Bronchial epithelial cell (primary cell): ENCODE data around the gene PXMP2. TPM values are rescaled to one million over a fixed set of nuclear protein-coding genes. Genes with fewer than 3 reads are reported as not detected.

Experiments
- DNase-seq: peaks from one replicate; pipeline ENCODE4 v3.0.0-alpha.2; 2010; ENCODE audit warnings: low read depth
- FAIRE-seq: peaks from 2 replicates; lab custom pipeline; 2011; peaks lifted over from hg19 to GRCh38; lab: Jason Lieb, UNC
- H3K27me3 ChIP-seq: 2 replicates; pipeline ENCODE4 v1.5.1; 2011; ENCODE audit warnings: low read length; ENCODE audit not compliant: control insufficient read depth, insufficient read depth
- H3K36me3 ChIP-seq: 2 replicates; pipeline ENCODE4 v1.5.1; 2011; ENCODE audit warnings: low read length; ENCODE audit not compliant: control insufficient read depth, insufficient read depth
- H3K4me3 ChIP-seq: 2 replicates; pipeline ENCODE4 v1.5.1; 2011; ENCODE audit warnings: mild to moderate bottlenecking, low read depth, low read length, control low read depth
- total RNA-seq: library from RNA; depleted of rRNA; stranded (reverse); fragments of >200 nt; gene quantifications from 2 replicates; pipeline ENCODE4 v1.2.1, GENCODE V29; 2014
- TF ChIP-seq, protein P1 (sequence below): IDR thresholded peaks from 2 replicates; pipeline ENCODE4 v1.5.1; 2011; ENCODE audit warnings: mild to moderate bottlenecking, moderate library complexity, low read length, control low read depth, inconsistent platforms; ENCODE audit not compliant: insufficient read depth, severe bottlenecking

PXMP2 gene
- total RNA-seq, 1 donor from 2014 or later = 12.9 TPM

DNA sequence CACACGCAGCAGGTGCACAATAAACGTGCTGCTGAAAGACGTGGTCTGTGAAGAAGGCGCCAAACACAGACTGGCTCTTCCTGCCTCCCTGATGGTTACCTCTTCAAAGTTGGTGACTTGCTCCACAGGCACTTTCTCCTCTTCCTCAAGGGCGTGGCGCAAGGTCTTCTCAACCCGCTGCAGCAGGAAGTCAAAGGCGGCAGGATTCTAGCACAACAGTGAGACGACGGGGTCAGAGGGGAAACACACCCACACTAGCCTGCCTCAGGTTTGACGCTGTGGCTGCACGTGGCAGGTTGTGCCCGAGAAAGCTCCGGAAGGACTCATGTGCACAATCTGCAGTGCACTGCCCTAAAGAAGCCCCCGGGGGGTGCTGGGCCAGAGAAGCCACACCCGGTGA lies 15.3 kb upstream of the PXMP2 start:
- Histone ChIP-seq H3K36me3 (peaks cover 27% of the 10 kb centered on the region), H3K4me3 (no peak overlapping the region), H3K27me3 (no peaks in the 10 kb centered on the region)
- TF ChIP-seq, protein P1, sequence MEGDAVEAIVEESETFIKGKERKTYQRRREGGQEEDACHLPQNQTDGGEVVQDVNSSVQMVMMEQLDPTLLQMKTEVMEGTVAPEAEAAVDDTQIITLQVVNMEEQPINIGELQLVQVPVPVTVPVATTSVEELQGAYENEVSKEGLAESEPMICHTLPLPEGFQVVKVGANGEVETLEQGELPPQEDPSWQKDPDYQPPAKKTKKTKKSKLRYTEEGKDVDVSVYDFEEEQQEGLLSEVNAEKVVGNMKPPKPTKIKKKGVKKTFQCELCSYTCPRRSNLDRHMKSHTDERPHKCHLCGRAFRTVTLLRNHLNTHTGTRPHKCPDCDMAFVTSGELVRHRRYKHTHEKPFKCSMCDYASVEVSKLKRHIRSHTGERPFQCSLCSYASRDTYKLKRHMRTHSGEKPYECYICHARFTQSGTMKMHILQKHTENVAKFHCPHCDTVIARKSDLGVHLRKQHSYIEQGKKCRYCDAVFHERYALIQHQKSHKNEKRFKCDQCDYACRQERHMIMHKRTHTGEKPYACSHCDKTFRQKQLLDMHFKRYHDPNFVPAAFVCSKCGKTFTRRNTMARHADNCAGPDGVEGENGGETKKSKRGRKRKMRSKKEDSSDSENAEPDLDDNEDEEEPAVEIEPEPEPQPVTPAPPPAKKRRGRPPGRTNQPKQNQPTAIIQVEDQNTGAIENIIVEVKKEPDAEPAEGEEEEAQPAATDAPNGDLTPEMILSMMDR = no peak
- no peak for FAIRE-seq
- no peak for DNase-seq

DNA sequence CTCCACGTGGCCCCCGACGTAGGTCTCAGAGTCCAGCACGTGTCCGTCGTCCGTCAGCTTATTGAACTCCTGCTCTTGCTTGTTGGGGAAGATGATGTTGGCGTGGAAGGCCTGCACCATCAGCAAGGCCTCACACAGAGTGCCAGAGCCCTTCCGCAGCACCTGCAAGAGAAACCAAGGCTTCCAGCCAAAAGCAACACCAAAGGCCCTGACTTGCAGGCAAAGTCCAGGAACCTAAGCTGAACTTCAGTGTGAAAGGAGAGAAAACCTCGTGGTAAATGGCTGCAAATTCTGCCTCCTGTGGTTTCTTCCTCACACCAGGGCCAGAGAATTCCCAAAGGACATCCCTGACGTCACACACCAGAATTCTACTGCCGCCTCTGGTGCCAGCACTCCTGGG lies 14.7 kb upstream of the PXMP2 start:
- H3K4me3 ChIP-seq = no peak overlapping the region
- no peak for DNase-seq
- H3K36me3 ChIP-seq = peaks cover 26% of the 10 kb centered on the region
- TF ChIP-seq, protein P1 = no peak
- FAIRE-seq = no peak
- H3K27me3 ChIP-seq = no peaks in the 10 kb centered on the region

DNA sequence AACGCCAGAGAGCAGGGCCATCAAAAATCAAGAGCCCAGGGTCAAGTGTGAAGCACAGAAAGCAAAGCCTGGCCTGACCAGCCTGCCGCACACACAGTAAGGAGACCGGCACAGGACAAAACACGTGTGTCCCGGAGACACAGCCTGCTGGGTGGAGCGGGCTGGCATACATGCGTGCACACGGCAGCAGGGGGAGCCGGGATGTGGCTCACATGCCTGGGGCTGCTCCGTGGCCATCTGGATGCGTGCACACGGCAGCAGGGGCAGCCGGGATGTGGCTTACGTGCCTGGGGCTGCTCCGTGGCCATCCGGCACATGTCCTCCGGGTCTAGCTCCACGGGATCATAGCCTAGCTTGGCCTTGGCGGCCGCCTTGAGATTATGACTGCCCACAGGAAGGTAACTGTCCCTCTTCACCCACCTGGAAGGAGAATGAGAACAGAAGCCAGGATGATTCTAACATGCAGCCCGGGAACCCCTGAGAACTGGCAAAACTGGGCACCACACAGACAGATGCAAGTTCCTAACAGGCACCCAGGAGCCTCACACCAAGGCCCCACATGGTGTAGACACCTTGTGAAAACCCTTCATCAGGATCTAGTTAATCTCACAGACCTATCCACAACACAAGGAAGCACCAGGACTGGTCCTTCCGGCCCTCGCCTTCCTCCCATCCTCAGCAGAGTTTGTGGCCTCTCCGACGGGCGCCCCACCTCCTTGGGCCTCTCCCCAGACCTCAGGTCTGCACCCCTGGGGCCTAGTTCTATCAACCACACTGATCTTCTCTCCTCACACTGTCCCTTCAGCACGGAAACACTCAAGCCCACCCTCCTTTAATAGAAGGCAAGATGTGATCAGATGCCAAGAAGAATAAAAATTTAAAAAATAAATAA lies 13.9 kb upstream of the PXMP2 start:
- peaks cover 21% of the 10 kb centered on the region for H3K36me3 ChIP-seq
- no peak for DNase-seq

DNA sequence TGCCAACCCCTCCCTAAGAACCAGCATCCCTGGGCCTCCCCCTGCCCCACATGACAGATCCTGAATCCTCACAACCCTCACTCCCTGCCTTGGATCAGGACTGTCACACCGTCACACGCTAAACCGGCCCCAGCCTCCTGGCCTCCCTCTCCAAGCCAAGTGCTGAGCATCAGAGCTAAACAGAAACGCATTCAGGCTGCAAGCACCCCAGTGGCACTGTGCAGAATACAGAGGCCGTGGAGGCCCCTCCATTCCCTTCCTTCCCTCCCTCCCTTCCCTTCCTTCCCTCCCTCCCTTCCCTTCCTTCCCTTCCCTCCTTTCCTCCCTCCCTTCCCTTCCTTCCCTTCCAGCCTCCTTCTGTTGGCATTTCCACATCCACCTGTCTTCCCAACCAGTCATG lies 12.8 kb upstream of the PXMP2 start:
- Histone ChIP-seq H3K27me3 (no peaks in the 10 kb centered on the region), H3K36me3 (peaks cover 20% of the 10 kb centered on the region), H3K4me3 (no peak overlapping the region)
- TF ChIP-seq, protein P1 = no peak
- no peak for DNase-seq
- FAIRE-seq = no peak

More for the DNA sequence above, 13.9 kb upstream of the PXMP2 start:
- TF ChIP-seq, protein P1 = no peak
- no peak for FAIRE-seq
- no peaks in the 10 kb centered on the region for H3K27me3 ChIP-seq
- H3K4me3 ChIP-seq = no peak overlapping the region

DNA sequence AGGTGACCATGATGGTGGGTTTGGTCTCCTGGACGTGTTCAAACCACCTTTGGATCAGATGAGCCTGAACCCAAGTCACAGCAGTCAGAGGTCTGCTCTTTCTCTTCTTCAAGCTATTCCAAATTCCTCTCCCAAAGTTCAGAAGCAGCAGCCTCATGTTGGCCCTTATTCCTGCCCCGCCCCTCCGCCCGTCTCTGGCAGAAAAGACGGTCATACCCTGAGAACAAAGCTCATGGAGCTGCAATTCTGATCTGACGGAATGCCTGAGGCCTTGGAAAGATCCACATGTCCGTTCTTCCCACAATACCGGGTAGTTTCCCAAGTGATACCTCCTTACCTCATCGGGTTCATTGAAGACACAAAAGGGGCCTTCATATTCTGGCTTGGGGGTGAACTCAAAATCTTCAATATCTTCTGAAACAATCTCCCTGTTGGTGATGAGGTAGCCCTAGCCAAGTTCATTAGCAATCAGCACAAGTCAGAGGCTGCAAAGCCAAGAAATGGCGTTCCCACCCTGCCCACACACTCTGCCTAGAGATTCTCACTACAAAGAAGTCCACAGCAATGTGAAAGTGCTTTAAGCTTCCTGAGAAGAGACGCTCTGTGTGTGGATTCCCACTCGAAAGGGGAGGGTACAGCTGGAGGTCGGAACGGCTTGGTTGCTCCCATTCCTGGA lies 11.5 kb upstream of the PXMP2 start:
- Histone ChIP-seq H3K4me3 (no peak overlapping the region), H3K27me3 (no peaks in the 10 kb centered on the region), H3K36me3 (peaks cover 20% of the 10 kb centered on the region)
- TF ChIP-seq, protein P1 = no peak
- no peak for DNase-seq
- no peak for FAIRE-seq
